ENCODE data around the gene HOXD9.

HOXD9 gene

GRCh38 chr2:176126929-176127773 is 4.6 kb downstream of the HOXD9 start:
- DNase-seq = peak; percentile 68

- no peak for DNase-seq
Observed at GRCh38 chr2:176127774-176128072, 5.2 kb downstream of the HOXD9 start.

- no peak for DNase-seq
Observed at GRCh38 chr2:176128172-176128981, 5.9 kb downstream of the HOXD9 start.

- no peak for DNase-seq
Observed at GRCh38 chr2:176128982-176129796, 6.7 kb downstream of the HOXD9 start, which contains the start of gene HOXD8. Gene HOXD8 (plus strand): TSS chr2:176129705. CDS start chr2:176130367, 662 bp downstream.

- no peak for DNase-seq
Observed at GRCh38 chr2:176129813-176130146, 7.3 kb downstream of the HOXD9 start.

- DNase-seq = no peak
Observed at GRCh38 chr2:176130147-176130956, 7.8 kb downstream of the HOXD9 start.

GRCh38 chr2:176130957-176131847 is 8.7 kb downstream of the HOXD9 start:
- DNase-seq = no peak

GRCh38 chr2:176131848-176132158 is 9.3 kb downstream of the HOXD9 start:
- DNase-seq = no peak

GRCh38 chr2:176132205-176133171 is 10.0 kb downstream of the HOXD9 start:
- DNase-seq = no peak

GRCh38 chr2:176133389-176133788 is 10.9 kb downstream of the HOXD9 start:
- DNase-seq = no peak

GRCh38 chr2:176134035-176134434 is 11.5 kb downstream of the HOXD9 start:
- no peak for DNase-seq

GRCh38 chr2:176135035-176135440 is 12.5 kb downstream of the HOXD9 start:
- no peak for DNase-seq

- no peak for DNase-seq
Observed at GRCh38 chr2:176136374-176137251, 14.1 kb downstream of the HOXD9 start.

- peak; percentile 17 for DNase-seq
Observed at GRCh38 chr2:176137252-176137580, 14.7 kb downstream of the HOXD9 start.

GRCh38 chr2:176137906-176138305 is 15.4 kb downstream of the HOXD9 start:
- DNase-seq = no peak

- no peak for DNase-seq
Observed at GRCh38 chr2:176138526-176138922, 16.0 kb downstream of the HOXD9 start.

- DNase-seq = no peak
Observed at GRCh38 chr2:176138923-176139660, 16.6 kb downstream of the HOXD9 start.

- DNase-seq = no peak
Observed at GRCh38 chr2:176139661-176140512, 17.4 kb downstream of the HOXD9 start.

All from RPMI8226 (cell line).